B cell (primary cell): ENCODE results near the gene SETBP1.

Source experiments
- CTCF ChIP-seq: fragments of 200-600 bp; IDR thresholded peaks from one replicate; pipeline ENCODE4 v1.8.0; 2022; ENCODE audit warnings: antibody characterized with exemption, mild to moderate bottlenecking
- EZH2 ChIP-seq: IDR thresholded peaks from 2 replicates; pipeline ENCODE4 v1.6.1; 2012; ENCODE audit warnings: borderline replicate concordance, low read depth, mild to moderate bottlenecking, moderate library complexity, low read length; ENCODE audit not compliant: insufficient read depth, poor library complexity, severe bottlenecking

- TF ChIP-seq CTCF: no peak
- no peak for TF ChIP-seq EZH2
Measured at GRCh38 chr18:45044787-45045186, 364.1 kb downstream of the SETBP1 start.
